ENCODE data around the gene ANXA5. TPM values are rescaled to one million over a fixed set of nuclear protein-coding genes. Genes with fewer than 3 reads are reported as not detected.

The ANXA5 gene
- total and polyA plus RNA-seq, 2 donors (not counting 1 experiment from before 2014, with no cell fraction given): 602 to 2,025 TPM

- TF ChIP-seq EZH2 (IDR thresholded peaks at IDR 0.05; ENCODE audit: low read length, missing control alignments): no peak
- TF ChIP-seq, protein P1, sequence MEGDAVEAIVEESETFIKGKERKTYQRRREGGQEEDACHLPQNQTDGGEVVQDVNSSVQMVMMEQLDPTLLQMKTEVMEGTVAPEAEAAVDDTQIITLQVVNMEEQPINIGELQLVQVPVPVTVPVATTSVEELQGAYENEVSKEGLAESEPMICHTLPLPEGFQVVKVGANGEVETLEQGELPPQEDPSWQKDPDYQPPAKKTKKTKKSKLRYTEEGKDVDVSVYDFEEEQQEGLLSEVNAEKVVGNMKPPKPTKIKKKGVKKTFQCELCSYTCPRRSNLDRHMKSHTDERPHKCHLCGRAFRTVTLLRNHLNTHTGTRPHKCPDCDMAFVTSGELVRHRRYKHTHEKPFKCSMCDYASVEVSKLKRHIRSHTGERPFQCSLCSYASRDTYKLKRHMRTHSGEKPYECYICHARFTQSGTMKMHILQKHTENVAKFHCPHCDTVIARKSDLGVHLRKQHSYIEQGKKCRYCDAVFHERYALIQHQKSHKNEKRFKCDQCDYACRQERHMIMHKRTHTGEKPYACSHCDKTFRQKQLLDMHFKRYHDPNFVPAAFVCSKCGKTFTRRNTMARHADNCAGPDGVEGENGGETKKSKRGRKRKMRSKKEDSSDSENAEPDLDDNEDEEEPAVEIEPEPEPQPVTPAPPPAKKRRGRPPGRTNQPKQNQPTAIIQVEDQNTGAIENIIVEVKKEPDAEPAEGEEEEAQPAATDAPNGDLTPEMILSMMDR (conservative IDR thresholded peaks at IDR 0.05 in 1 of 2, IDR thresholded peaks at IDR 0.05 in 1 of 2; ENCODE audit: low read depth in 1 of 2, low read length in 2 of 2): no peak
- Histone ChIP-seq H3K4me1 (ENCODE audit: control insufficient read depth, extremely low read depth, insufficient read depth, low read length) (no peaks in the 10 kb centered on the region), H3K4me3 (replicated peaks in 1 of 4; ENCODE audit: control extremely low read depth in 1 of 4, insufficient read depth in 1 of 4, low read depth in 3 of 4, low read length in 4 of 4) (no peak overlapping the region), H3K9me3 (ENCODE audit: control insufficient read depth, insufficient read depth, low read depth, low read length) (no peaks in the 10 kb centered on the region), H3K36me3 (ENCODE audit: control insufficient read depth, insufficient read depth, low read length) (no peaks in the 10 kb centered on the region), H3K79me2 (ENCODE audit: control insufficient read depth, insufficient read depth, low read length) (no peaks in the 10 kb centered on the region), H2AFZ (ENCODE audit: low read length) (no peak overlapping the region), H3K4me2 (ENCODE audit: extremely low read depth, insufficient read depth, low read length) (no peak overlapping the region), H3K9ac (ENCODE audit: insufficient read depth, low read length) (no peak overlapping the region), H3K27me3 (ENCODE audit: control insufficient read depth, insufficient read depth, low read length) (no peaks in the 10 kb centered on the region), H3K27ac (ENCODE audit: insufficient read depth, low read length) (no peak overlapping the region), H4K20me1 (ENCODE audit: control insufficient read depth, extremely low read depth, insufficient read depth, low read length) (no peaks in the 10 kb centered on the region)
- no peak for DNase-seq (ENCODE audit: low read depth in 2 of 2)
Measured at GRCh38 chr4:121658125-121658524, 38.7 kb downstream of the ANXA5 start.

GRCh38 chr4:121656269-121656641, 40.5 kb downstream of the ANXA5 start:
- Histone ChIP-seq H3K4me3 (replicated peaks in 1 of 4; ENCODE audit: control extremely low read depth in 1 of 4, insufficient read depth in 1 of 4, low read depth in 3 of 4, low read length in 4 of 4) (no peak overlapping the region), H3K79me2 (ENCODE audit: control insufficient read depth, insufficient read depth, low read length) (no peaks in the 10 kb centered on the region), H4K20me1 (ENCODE audit: control insufficient read depth, extremely low read depth, insufficient read depth, low read length) (no peaks in the 10 kb centered on the region), H3K9me3 (ENCODE audit: control insufficient read depth, insufficient read depth, low read depth, low read length) (no peaks in the 10 kb centered on the region), H3K27me3 (ENCODE audit: control insufficient read depth, insufficient read depth, low read length) (no peaks in the 10 kb centered on the region), H3K4me2 (ENCODE audit: extremely low read depth, insufficient read depth, low read length) (no peak overlapping the region), H3K36me3 (ENCODE audit: control insufficient read depth, insufficient read depth, low read length) (no peaks in the 10 kb centered on the region), H3K27ac (ENCODE audit: insufficient read depth, low read length) (no peak overlapping the region), H3K9ac (ENCODE audit: insufficient read depth, low read length) (no peak overlapping the region), H3K4me1 (ENCODE audit: control insufficient read depth, extremely low read depth, insufficient read depth, low read length) (no peaks in the 10 kb centered on the region), H2AFZ (ENCODE audit: low read length) (no peak overlapping the region)
- DNase-seq (ENCODE audit: low read depth in 2 of 2): peak; percentile 74 to 88
- TF ChIP-seq, protein P1 (conservative IDR thresholded peaks at IDR 0.05 in 1 of 2, IDR thresholded peaks at IDR 0.05 in 1 of 2; ENCODE audit: low read depth in 1 of 2, low read length in 2 of 2): peak; percentile 43 to 58
- TF ChIP-seq EZH2 (IDR thresholded peaks at IDR 0.05; ENCODE audit: low read length, missing control alignments): no peak

DNA sequence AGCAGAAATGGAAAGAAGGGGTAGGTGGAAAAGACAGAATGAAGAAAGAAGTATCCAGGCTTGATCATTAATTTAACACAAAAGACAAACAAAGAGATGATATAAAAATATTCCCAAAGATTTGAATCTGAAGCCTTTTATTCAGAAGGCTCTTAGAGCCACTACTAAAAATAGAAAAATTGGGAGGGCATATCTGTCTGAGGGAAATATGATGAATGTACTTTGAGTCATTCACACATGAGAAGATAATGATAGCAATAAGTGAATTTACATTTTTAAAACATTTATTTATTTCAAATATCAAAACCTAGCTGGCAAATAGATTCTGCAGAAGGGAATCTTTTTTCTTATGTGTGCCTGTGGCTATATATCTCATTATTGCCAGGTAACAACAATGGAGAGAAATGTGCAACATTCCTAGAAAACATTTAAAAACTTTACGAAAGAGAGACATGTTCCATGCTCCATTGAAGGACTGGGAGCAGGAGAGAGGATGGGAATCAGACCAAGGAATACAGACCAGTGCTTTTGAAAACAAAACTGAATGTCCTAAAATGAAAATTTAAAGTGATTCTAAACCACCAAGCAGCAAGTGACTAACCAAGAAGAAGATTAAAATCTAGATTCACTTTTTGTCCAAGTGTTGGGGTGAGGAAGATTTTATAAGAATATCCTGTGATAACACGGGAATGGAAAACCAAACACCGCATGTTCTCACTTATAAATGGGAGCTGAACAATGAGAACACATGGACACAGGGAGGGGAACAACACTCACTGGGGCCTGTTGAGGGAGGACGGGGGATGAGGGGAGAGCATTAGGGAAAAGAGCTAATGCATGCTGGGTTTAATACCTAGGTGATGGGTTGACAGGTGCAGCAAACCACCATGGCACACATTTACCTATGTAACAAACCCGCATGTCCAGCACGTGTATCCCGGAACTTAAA, 41.2 kb downstream of the ANXA5 start:
- H3K4me3 ChIP-seq (replicated peaks in 1 of 4; ENCODE audit: control extremely low read depth in 1 of 4, insufficient read depth in 1 of 4, low read depth in 3 of 4, low read length in 4 of 4): no peak overlapping the region
- no peaks in the 10 kb centered on the region for H3K4me1 ChIP-seq (ENCODE audit: control insufficient read depth, extremely low read depth, insufficient read depth, low read length)
- no peaks in the 10 kb centered on the region for H3K36me3 ChIP-seq (ENCODE audit: control insufficient read depth, insufficient read depth, low read length)
- DNase-seq (ENCODE audit: low read depth in 2 of 2): peak in 1 of 2 donors; percentile 23
- H3K79me2 ChIP-seq (ENCODE audit: control insufficient read depth, insufficient read depth, low read length): no peaks in the 10 kb centered on the region
- H4K20me1 ChIP-seq (ENCODE audit: control insufficient read depth, extremely low read depth, insufficient read depth, low read length): no peaks in the 10 kb centered on the region
- H3K27me3 ChIP-seq (ENCODE audit: control insufficient read depth, insufficient read depth, low read length): no peaks in the 10 kb centered on the region
- H3K27ac ChIP-seq (ENCODE audit: insufficient read depth, low read length): no peak overlapping the region
- TF ChIP-seq EZH2 (IDR thresholded peaks at IDR 0.05; ENCODE audit: low read length, missing control alignments): no peak
- no peaks in the 10 kb centered on the region for H3K9me3 ChIP-seq (ENCODE audit: control insufficient read depth, insufficient read depth, low read depth, low read length)
- H2AFZ ChIP-seq (ENCODE audit: low read length): no peak overlapping the region
- no peak overlapping the region for H3K9ac ChIP-seq (ENCODE audit: insufficient read depth, low read length)
- no peak overlapping the region for H3K4me2 ChIP-seq (ENCODE audit: extremely low read depth, insufficient read depth, low read length)
